ENCODE results near the gene FRAS1.

GRCh38 chr4:78267790-78268189 is 210.7 kb downstream of the FRAS1 start:
- TF ChIP-seq CTCF (IDR thresholded peaks at IDR 0.05) (no peak), POLR2A (IDR thresholded peaks at IDR 0.05) (no peak)

Measured in breast epithelium (tissue), 3 donors.